Activated T-cell treated with anti-CD3 and anti-CD28 coated beads, Interleukin-2, amount 50 U/mL, for 4 hours (primary cell): ENCODE measurements around the gene OXER1. TPM values are rescaled to one million over a fixed set of nuclear protein-coding genes. Genes with fewer than 3 reads are reported as not detected.

ENCODE experiments used
- ATAC-seq, 2 donors: fragments of 200-7000 bp; cut with Tn5 transposase; one replicate each; pipeline ENCODE4 v1.10.0; 2021
- DNase-seq: peaks from one replicate; pipeline ENCODE4 v3.0.0-alpha.2; 2020
- H3K27me3 Mint-ChIP-seq: one replicate; pipeline ENCODE4 v1.8.0; 2021; ENCODE audit warnings: low read depth, mixed read lengths
- H3K36me3 Mint-ChIP-seq: one replicate; pipeline ENCODE4 v1.8.0; 2022; ENCODE audit warnings: mixed read lengths; ENCODE audit not compliant: insufficient read depth
- H3K4me1 Mint-ChIP-seq: one replicate; pipeline ENCODE4 v1.8.0; 2021; ENCODE audit warnings: low read depth, mixed read lengths
- H3K4me3 Mint-ChIP-seq: one replicate; pipeline ENCODE4 v1.8.0; 2021; ENCODE audit warnings: mild to moderate bottlenecking, moderate library complexity, mixed read lengths
- H3K9me3 Mint-ChIP-seq: one replicate; pipeline ENCODE4 v1.8.0; 2021; ENCODE audit warnings: mixed read lengths
- total RNA-seq, 3 donors: library from RNA; stranded (reverse); gene quantifications; one replicate each; pipeline ENCODE4 v1.2.1, GENCODE V29; 2021

OXER1 gene
- total RNA-seq, 3 donors from 2014 or later: 0.33 TPM; not detected in 2

GRCh38 chr2:42768706-42769256, 4.8 kb upstream of the OXER1 start:
- Mint-ChIP-seq H3K4me1 (no peaks in the 10 kb centered on the region), H3K4me3 (no peak overlapping the region), H3K36me3 (no peaks in the 10 kb centered on the region), H3K27me3 (no peaks in the 10 kb centered on the region), H3K9me3 (no peaks in the 10 kb centered on the region)
- DNase-seq: no peak
- no peak for ATAC-seq

GRCh38 chr2:42767899-42768705, 4.2 kb upstream of the OXER1 start:
- Mint-ChIP-seq H3K36me3 (peaks cover 1% of the 10 kb centered on the region), H3K27me3 (no peaks in the 10 kb centered on the region), H3K4me1 (no peaks in the 10 kb centered on the region), H3K9me3 (no peaks in the 10 kb centered on the region), H3K4me3 (no peak overlapping the region)
- DNase-seq (no peak), ATAC-seq (no peak)

- H3K4me1 Mint-ChIP-seq: no peaks in the 10 kb centered on the region
These were observed 3.4 kb upstream of the OXER1 start for GRCh38 chr2:42767080-42767898.

GRCh38 chr2:42765686-42766085, 1.8 kb upstream of the OXER1 start:
- H3K9me3 Mint-ChIP-seq: no peaks in the 10 kb centered on the region
- no peaks in the 10 kb centered on the region for H3K27me3 Mint-ChIP-seq

More at GRCh38 chr2:42767080-42767898, 3.4 kb upstream of the OXER1 start:
- no peak overlapping the region for H3K4me3 Mint-ChIP-seq
- ATAC-seq (no peak), DNase-seq (no peak)
- H3K27me3 Mint-ChIP-seq: no peaks in the 10 kb centered on the region
- H3K36me3 Mint-ChIP-seq: peaks cover 4% of the 10 kb centered on the region
- H3K9me3 Mint-ChIP-seq: no peaks in the 10 kb centered on the region

GRCh38 chr2:42764901-42765300, 966 bp upstream of the OXER1 start:
- Mint-ChIP-seq H3K4me1 (no peaks in the 10 kb centered on the region), H3K36me3 (peaks cover 4% of the 10 kb centered on the region), H3K4me3 (no peak overlapping the region), H3K27me3 (no peaks in the 10 kb centered on the region), H3K9me3 (no peaks in the 10 kb centered on the region)
- no peak for ATAC-seq
- no peak for DNase-seq

More at GRCh38 chr2:42765686-42766085, 1.8 kb upstream of the OXER1 start:
- peaks cover 4% of the 10 kb centered on the region for H3K36me3 Mint-ChIP-seq
- DNase-seq (no peak), ATAC-seq (no peak)
- H3K4me3 Mint-ChIP-seq: no peak overlapping the region
- no peaks in the 10 kb centered on the region for H3K4me1 Mint-ChIP-seq

- Mint-ChIP-seq H3K27me3 (no peaks in the 10 kb centered on the region), H3K9me3 (no peaks in the 10 kb centered on the region), H3K36me3 (peaks cover 4% of the 10 kb centered on the region), H3K4me1 (no peaks in the 10 kb centered on the region), H3K4me3 (no peak overlapping the region)
- no peak for DNase-seq
- no peak for ATAC-seq
These were observed 821 bp downstream of the OXER1 start for GRCh38 chr2:42762823-42763804.

- Mint-ChIP-seq H3K36me3 (peaks cover 4% of the 10 kb centered on the region), H3K9me3 (no peaks in the 10 kb centered on the region), H3K4me1 (no peaks in the 10 kb centered on the region), H3K27me3 (no peaks in the 10 kb centered on the region), H3K4me3 (no peak overlapping the region)
- no peak for DNase-seq
- ATAC-seq: no peak
These were observed 1.8 kb downstream of the OXER1 start for GRCh38 chr2:42762155-42762554.

- peaks cover 4% of the 10 kb centered on the region for H3K36me3 Mint-ChIP-seq
- no peak for ATAC-seq
- H3K4me3 Mint-ChIP-seq: no peak overlapping the region
- H3K4me1 Mint-ChIP-seq: no peaks in the 10 kb centered on the region
- DNase-seq: no peak
- H3K9me3 Mint-ChIP-seq: no peaks in the 10 kb centered on the region
- H3K27me3 Mint-ChIP-seq: no peaks in the 10 kb centered on the region
These were observed 2.4 kb downstream of the OXER1 start for GRCh38 chr2:42761554-42761953.

GRCh38 chr2:42758751-42759150, 5.2 kb downstream of the OXER1 start:
- Mint-ChIP-seq H3K4me3 (no peak overlapping the region), H3K4me1 (peaks cover under 1% of the 10 kb centered on the region), H3K36me3 (peaks cover 4% of the 10 kb centered on the region), H3K27me3 (no peaks in the 10 kb centered on the region), H3K9me3 (no peaks in the 10 kb centered on the region)
- no peak for ATAC-seq
- no peak for DNase-seq

GRCh38 chr2:42757981-42758740, 5.8 kb downstream of the OXER1 start:
- H3K27me3 Mint-ChIP-seq: no peaks in the 10 kb centered on the region
- H3K4me1 Mint-ChIP-seq: peaks cover 2% of the 10 kb centered on the region
- DNase-seq (no peak), ATAC-seq (no peak)
- peaks cover 9% of the 10 kb centered on the region for H3K36me3 Mint-ChIP-seq
- H3K4me3 Mint-ChIP-seq: no peak overlapping the region
- H3K9me3 Mint-ChIP-seq: no peaks in the 10 kb centered on the region

- no peak overlapping the region for H3K4me3 Mint-ChIP-seq
- no peak for ATAC-seq
- H3K4me1 Mint-ChIP-seq: peaks cover 2% of the 10 kb centered on the region
These were observed 6.9 kb downstream of the OXER1 start for GRCh38 chr2:42756966-42757513.

GRCh38 chr2:42756150-42756775, 7.7 kb downstream of the OXER1 start:
- H3K36me3 Mint-ChIP-seq: peaks cover 9% of the 10 kb centered on the region
- no peaks in the 10 kb centered on the region for H3K27me3 Mint-ChIP-seq
- ATAC-seq: no peak
- no peak overlapping the region for H3K4me3 Mint-ChIP-seq
- no peaks in the 10 kb centered on the region for H3K9me3 Mint-ChIP-seq
- H3K4me1 Mint-ChIP-seq: peaks cover 2% of the 10 kb centered on the region
- DNase-seq: no peak

More at GRCh38 chr2:42756966-42757513, 6.9 kb downstream of the OXER1 start:
- Mint-ChIP-seq H3K9me3 (no peaks in the 10 kb centered on the region), H3K27me3 (no peaks in the 10 kb centered on the region), H3K36me3 (peaks cover 9% of the 10 kb centered on the region)
- DNase-seq: no peak
